Heart right ventricle (tissue), 16 donors: ENCODE data around the gene CYB5R3. TPM values are rescaled to one million over a fixed set of nuclear protein-coding genes. Genes with fewer than 3 reads are reported as not detected.

Experiments used
- ATAC-seq, 8 donors: fragments of 200-7000 bp; cut with Tn5 transposase; one replicate each; pipeline ENCODE4 v1.9.1; 2020; ENCODE audit warnings: mild to moderate bottlenecking in 8 of 8, moderate library complexity in 8 of 8, moderate number of reproducible peaks in 1 of 8
- DNase-seq, 2 donors: peaks; one replicate each; pipeline ENCODE4 v3.0.0-alpha.2; 2020
- H3K27ac ChIP-seq, 10 donors: fragments of 200-600 bp; sonication (generic) in 2 of 10; one replicate each; pipeline versions ENCODE4 v1.5.0 to v1.8.0; 2020 to 2022; ENCODE audit warnings: mild to moderate bottlenecking in 3 of 10
- H3K27me3 ChIP-seq, 7 donors: fragments of 200-600 bp; one replicate each; pipeline ENCODE4 v1.8.0; 2021 to 2022; ENCODE audit warnings: mild to moderate bottlenecking in 2 of 7
- H3K36me3 ChIP-seq, 9 donors: fragments of 200-600 bp; sonication (generic) in 1 of 9; one replicate each; pipeline versions ENCODE4 v1.5.0 to v1.8.0; 2020 to 2022; ENCODE audit warnings: mild to moderate bottlenecking in 2 of 9
- H3K4me1 ChIP-seq, 9 donors: fragments of 200-600 bp; sonication (generic) in 1 of 9; one replicate each; pipeline versions ENCODE4 v1.5.0 to v1.8.0; 2020 to 2022; ENCODE audit warnings: mild to moderate bottlenecking in 4 of 9
- H3K4me3 ChIP-seq, 10 donors: fragments of 200-600 bp; sonication (generic) in 2 of 10; one replicate each; pipeline versions ENCODE4 v1.5.0 to v1.8.0; 2020 to 2022; ENCODE audit warnings: mild to moderate bottlenecking in 7 of 10, moderate library complexity in 2 of 10
- H3K9me3 ChIP-seq, 11 donors: fragments of 200-600 bp in 10 of 11; sonication (generic) in 2 of 11; one replicate each; pipeline versions ENCODE4 v1.5.0 to v1.8.0; 2013 to 2022; ENCODE audit warnings: mild to moderate bottlenecking in 2 of 11, control low read depth in 1 of 11, moderate library complexity in 1 of 11
- CTCF ChIP-seq, 9 donors: fragments of 200-600 bp; sonication (generic) in 2 of 9; IDR thresholded peaks; one replicate each; pipeline versions ENCODE4 v1.5.0 to v1.8.0; 2021 to 2022; ENCODE audit warnings: antibody characterized with exemption in 9 of 9, mild to moderate bottlenecking in 5 of 9, moderate library complexity in 1 of 9
- whole genome bisulfite sequencing, 2 donors: extraction: QIAGEN DNeasy Blood & Tissue Kit; methylation state at CpG; one replicate each; pipeline ENCODE4 v1.1.7; 2013; ENCODE audit warnings: inconsistent platforms in 1 of 2; 5-methylcytosine and 5-hydroxymethylcytosine counted together
- intact Hi-C, 10 donors: fragments of 100-400 bp; cut with DNase I; formaldehyde crosslinking; loops; one replicate each; pipeline versions ENCODE4 v1.11.1 to v1.14.2; 2022
- polyA plus RNA-seq, 2 donors: library from polyadenylated mRNA; stranded (reverse); fragments of 200-250 nt; gene quantifications; one replicate each; pipeline ENCODE4 v1.2.3, GENCODE V29; 2013
- total RNA-seq, 10 donors: library from RNA; stranded (reverse); fragmentation: NEBNext Ultra II Directional in 3 of 10; extraction: Animal tissue kit (Norgen Biotek cat#: 25700) in 3 of 10; gene quantifications; one replicate each; pipeline versions ENCODE4 v1.2.1 to v1.2.4, GENCODE V29; 2021 to 2023
- donor health status: Arrhythmogenic right ventricular cardiomyopathy.
- donor health status: ischemic (EF 13 %, LVEDD 7.1; RV severe dilation, severe dysfunction).
- donor health status: healthy with polysubstance abuse.
- donor health status: DM: no; HTN: yes; CAD: no.
- donor health status: DM: no; HTN: no; CAD: no.
- donor health status: ischemic (EF 25% LVEDD 6.9; RV normal size, moderate dysfunction).
- donor health status: ischemic (EF 25% LVEDD 5.7; RV mildly dilated, moderate dysfunction).
- donor health status: healthy.
- donor health status: DM: yes; HTN: yes; CAD: no.
- donor health status: Ischemic cardiomyopathy.
- donor health status: ischemic (EF 35%, LVEDD 5.7; RV mildly dilated, moderate dysfunction).
- donor health status: nonischemic (EF 11% LVEDD 7.7; RV severe dilation, severe dysfunction).
- donor health status: DM: yes; HTN: yes; CAD: no.
- donor health status: PGD.
- donor health status: ischemic (EF 29% LVEDD 5.4; RV normal size, mild dysfunction).
- donor health status: nonischemic (EF 23%, LVEDD 6.1; RV moderate dilation, normal function).

The CYB5R3 gene
- total and polyA plus RNA-seq, 12 donors = 91.9 to 633 (median 310) TPM

- Histone ChIP-seq H3K27ac (peak overlapping the region in 9 of 10 donors; percentile 24 to 81 (median 70)), H3K36me3 (no peaks in the 10 kb centered on the region), H3K4me3 (peak overlapping the region; percentile 44 to 94 (median 62)), H3K9me3 (no peaks in the 10 kb centered on the region), H3K27me3 (peaks cover 0 to 10% (median 0%) of the 10 kb centered on the region in 7 donors), H3K4me1 (peaks cover 0 to 17% (median 11%) of the 10 kb centered on the region in 9 donors)
- 3 to 8% methylated on average over 47 to 68 of the region's 68 CpGs for WGBS, 2 donors
- peak; percentile 89 to 97 (median 94) for ATAC-seq
- peak; percentile 80 to 92 (median 86) for TF ChIP-seq CTCF (IDR thresholded peaks at IDR 0.05)
- peak; percentile 86 to 91 for DNase-seq
- intact Hi-C loops = loop anchor here in 9 of 10 donors (2.0 to 10.0 kb wide), 11 partner anchors 55 to 160 kb away; partner anchors contain the start of gene A4GALT (in 2 of the 9)
Measured at GRCh38 chr22:42661985-42662831, 13.0 kb upstream of the CYB5R3 start.

GRCh38 chr22:42656578-42656977 is 7.4 kb upstream of the CYB5R3 start:
- intact Hi-C loops = loop anchor here in 1 of 10 donors (10.0 kb wide), 1 partner anchor 148 kb away; no protein-coding TSS in a partner anchor
- DNase-seq (no peak), ATAC-seq (no peak)
- TF ChIP-seq CTCF (IDR thresholded peaks at IDR 0.05) = no peak
- Histone ChIP-seq H3K36me3 (no peaks in the 10 kb centered on the region), H3K9me3 (no peaks in the 10 kb centered on the region), H3K27me3 (no peaks in the 10 kb centered on the region), H3K4me1 (peaks cover 0 to 4% (median 2%) of the 10 kb centered on the region in 9 donors), H3K4me3 (no peak overlapping the region), H3K27ac (no peak overlapping the region)
- WGBS, 2 donors = 95 to 97% methylated on average over 8 of the region's 8 CpGs

GRCh38 chr22:42655693-42656092 is 6.5 kb upstream of the CYB5R3 start:
- no peaks in the 10 kb centered on the region for H3K9me3 ChIP-seq
- H3K4me1 ChIP-seq = no peaks in the 10 kb centered on the region
- 79 to 80% methylated on average over 9 of the region's 9 CpGs for WGBS, 2 donors
- H3K27ac ChIP-seq = no peak overlapping the region
- no peak overlapping the region for H3K4me3 ChIP-seq
- no peak for ATAC-seq
- H3K36me3 ChIP-seq = no peaks in the 10 kb centered on the region
- intact Hi-C loops = loop anchor here in 1 of 10 donors (10.0 kb wide), 1 partner anchor 149 kb away; no protein-coding TSS in a partner anchor
- TF ChIP-seq CTCF (IDR thresholded peaks at IDR 0.05) = no peak
- no peaks in the 10 kb centered on the region for H3K27me3 ChIP-seq
- no peak for DNase-seq

- 88 to 90% methylated on average over 7 of the region's 7 CpGs for WGBS, 2 donors
- Histone ChIP-seq H3K4me1 (peaks cover 0 to 5% (median 2%) of the 10 kb centered on the region in 9 donors), H3K4me3 (no peak overlapping the region), H3K9me3 (no peaks in the 10 kb centered on the region), H3K27ac (no peak overlapping the region), H3K36me3 (no peaks in the 10 kb centered on the region), H3K27me3 (no peaks in the 10 kb centered on the region)
- intact Hi-C loops = loop anchor here in 1 of 10 donors (10.0 kb wide), 1 partner anchor 150 kb away; no protein-coding TSS in a partner anchor
- no peak for ATAC-seq
- no peak for TF ChIP-seq CTCF (IDR thresholded peaks at IDR 0.05)
- DNase-seq = no peak
Measured at GRCh38 chr22:42654436-42655073, 5.4 kb upstream of the CYB5R3 start.
